ENCODE results near the gene RAD51B.
"Not testable (repeated sequence)": the region's sequence is repeated elsewhere in the genome, so short reads cannot be mapped to it uniquely, and the experiment has no call there.

RAD51B gene

GRCh38 chr14:68186500-68187276, 367.1 kb downstream of the RAD51B start:
- DNase-seq = not testable (repeated sequence)

DNA sequence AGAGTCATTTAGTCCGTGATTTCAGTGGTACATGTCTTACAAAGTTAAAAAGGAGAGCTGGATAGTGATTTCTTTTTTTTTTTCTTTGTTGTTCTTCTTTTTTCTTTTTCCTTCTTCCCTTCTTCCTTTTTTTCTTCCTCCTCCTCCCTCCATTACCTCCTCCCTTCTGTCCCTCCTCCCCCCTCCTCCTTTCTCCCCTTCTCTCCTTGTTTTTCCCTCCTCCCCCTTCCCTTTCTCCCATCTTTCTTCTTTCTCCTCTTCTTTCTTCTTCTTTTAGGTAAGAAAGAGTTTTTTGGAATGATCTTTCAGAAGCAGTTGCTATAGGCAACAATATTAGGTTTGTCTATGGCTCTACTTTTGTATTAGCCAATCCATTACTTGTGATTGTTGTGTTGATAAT, 368.6 kb downstream of the RAD51B start:
- no peak for DNase-seq

DNA sequence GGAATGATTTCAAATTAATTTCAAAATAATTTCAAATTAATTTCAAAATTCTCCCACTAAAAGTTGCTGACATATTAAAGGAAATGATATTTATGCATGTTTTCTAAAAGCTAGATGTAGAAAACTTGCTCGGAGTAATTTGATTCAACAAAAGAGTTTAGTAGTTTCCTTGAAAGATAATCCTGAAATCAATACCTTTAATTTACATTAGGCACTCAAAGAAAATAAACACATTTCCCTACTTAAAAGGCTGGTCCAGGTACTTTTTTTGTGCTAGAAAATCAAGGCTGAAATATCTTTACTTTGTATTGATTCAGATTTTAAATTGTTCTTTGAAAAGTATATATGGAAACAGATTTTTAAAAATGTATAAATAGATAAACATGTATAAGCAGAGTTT, 370.5 kb downstream of the RAD51B start:
- no peak for DNase-seq

DNA sequence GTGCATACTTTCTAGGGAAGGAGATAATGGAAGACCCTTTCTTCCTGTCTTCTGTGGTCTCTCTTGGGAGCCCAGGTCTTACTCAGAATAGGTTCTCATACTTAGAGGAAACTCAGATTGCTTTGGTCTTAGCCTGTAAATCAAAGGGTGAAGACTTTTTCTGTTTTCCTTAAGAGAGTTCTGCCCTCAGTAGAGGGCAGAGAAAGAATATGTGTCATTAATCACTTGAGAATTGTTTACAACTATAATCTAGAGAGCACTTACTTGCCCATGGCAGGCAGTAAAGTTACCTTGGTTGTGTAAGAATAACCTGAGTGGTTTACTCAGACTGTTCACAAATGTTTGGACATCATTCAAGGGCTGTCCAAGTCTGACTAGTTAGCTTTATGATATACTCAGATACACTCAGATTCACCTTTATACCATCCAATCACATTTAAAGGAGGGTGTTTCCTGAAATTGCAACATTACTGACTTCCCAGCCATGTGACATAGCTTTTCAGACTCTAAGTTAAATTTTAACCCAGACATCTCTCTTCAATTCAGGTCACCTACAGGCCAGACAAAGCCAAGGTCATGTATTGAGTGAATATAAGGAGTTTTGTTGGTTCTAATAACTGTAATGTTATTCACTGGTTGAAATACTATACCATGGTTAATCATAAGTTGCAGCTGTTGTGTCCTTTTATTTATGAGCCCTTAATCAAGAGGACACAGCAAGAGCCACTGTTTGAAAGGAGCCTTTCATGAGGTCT, 372.2 kb downstream of the RAD51B start:
- no peak for DNase-seq

- DNase-seq = no peak
These were observed 373.4 kb downstream of the RAD51B start for GRCh38 chr14:68192935-68193334.

- no peak for DNase-seq
These were observed 374.5 kb downstream of the RAD51B start for GRCh38 chr14:68193970-68194681.

GRCh38 chr14:68195126-68195525, 375.5 kb downstream of the RAD51B start:
- DNase-seq = no peak

DNA sequence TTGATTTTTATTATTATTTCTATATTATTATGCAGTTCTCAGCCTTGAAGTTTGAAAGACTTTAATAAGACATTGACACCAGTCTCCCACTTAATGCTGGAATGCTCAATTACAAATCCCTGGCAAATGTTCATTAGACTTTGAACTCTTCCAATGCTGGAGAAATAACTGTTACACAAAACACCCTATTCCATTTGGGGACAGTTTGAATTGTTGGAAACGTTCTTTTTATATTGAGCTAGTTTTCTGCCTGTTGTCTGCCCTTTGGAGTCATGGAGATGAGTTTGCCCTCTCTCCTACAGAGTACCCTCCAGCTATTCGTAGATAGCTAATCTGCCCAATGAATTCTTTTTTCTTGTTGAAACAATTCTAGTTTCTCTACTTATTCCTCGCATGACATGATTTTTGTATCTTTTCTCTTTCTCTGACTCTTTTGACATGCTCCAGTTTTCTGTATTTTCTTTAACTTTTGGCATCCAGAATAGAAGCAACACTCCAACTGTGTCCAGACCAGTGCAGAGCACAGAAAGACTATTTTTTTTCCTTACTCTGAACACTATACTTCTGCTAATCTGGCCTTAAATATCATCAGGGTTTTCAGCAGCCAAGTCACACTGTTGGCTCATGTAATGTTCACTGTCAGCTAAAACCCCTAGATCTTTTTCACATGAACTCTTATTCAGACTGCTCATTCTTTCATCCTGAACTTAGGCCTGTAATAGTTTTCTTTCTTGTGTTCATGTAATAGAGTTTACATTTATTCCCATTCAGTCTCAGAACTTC, 379.3 kb downstream of the RAD51B start:
- DNase-seq = no peak

GRCh38 chr14:68199554-68200151, 380.1 kb downstream of the RAD51B start:
- no peak for DNase-seq

DNA sequence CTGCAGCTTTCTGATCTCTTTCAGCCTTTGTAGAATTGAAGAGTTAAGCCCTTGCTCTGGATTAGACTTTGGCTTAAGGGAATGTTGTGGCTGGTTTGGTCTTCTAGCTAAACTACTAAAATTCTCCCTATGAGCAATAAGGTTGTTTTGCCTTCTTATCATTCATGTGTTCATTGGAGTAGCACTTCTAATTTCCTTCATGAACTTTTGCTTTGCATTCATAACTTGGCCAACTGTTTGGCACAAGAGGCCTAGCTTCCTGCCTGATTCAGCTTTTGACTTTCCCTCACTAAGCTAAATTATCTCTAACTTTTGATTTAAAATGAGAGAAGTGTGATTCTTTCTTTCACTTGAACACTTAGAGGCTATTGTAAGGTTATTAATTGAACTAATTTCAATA, 384.3 kb downstream of the RAD51B start:
- no peak for DNase-seq

DNA sequence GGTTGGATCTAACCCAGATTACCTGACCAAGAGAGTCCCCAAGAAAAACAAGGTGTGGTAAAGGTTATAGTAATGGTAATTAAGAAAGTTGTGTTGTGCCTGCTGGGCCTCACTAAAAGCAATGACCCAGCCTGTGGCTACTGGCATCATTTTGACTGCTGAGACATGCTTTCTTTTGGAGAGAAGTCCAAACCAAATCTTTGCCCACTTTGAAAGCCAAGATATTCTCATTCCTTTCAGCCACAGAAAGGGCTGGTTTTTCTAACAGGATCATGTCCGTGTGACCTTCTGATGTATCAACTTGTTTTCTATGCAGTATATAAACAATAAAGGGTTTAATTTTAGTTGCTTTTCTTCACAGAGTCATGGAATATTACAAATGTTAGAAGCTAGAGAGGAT, 388.6 kb downstream of the RAD51B start:
- DNase-seq = no peak

- no peak for DNase-seq
These were observed 389.2 kb downstream of the RAD51B start for GRCh38 chr14:68208626-68209317.

DNA sequence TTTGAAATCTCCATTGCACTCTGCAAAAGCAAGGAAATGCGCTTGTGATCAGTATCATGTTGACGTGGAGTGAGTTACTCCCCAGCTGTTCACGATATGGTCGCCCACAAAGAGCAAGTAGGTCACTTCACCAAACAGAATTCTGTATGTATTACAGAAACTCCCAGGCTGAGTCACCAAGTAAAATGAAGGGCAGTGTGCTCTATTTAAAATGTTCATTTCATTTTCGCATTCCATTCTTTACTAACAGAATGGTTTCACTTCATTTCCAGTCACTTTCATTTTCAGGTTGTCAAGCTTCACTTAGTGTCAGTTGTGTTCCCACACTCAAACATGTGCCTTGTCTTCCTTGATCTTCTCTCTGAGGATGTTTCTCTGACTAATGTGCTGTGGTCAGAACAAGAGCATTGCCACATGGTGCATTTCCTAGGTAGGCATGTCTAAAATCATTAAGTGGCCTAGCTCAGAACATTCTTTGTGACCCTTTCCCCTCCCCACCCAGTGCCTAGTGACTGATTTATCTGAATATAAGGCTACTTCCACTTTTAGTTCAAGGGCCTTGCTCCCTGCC, 391.2 kb downstream of the RAD51B start:
- DNase-seq = no peak

DNA sequence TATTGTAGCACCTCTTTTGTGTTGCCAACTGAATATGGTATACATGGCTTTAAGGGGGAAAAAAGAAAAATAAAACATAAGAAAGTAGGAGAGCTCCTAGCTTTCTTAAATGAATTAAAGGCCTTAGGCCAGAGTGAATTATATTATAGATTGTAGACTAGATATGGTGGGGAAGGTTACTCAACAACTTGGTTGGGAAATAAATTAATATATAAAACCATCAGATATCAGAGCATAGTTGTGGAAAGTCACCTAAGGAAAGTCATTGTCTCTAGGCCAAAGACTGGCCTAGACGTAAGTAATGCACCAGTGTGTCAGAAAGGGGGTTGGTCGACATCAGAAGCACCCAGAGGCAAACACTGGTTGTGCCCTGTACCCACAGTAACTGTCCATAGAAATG, 391.8 kb downstream of the RAD51B start:
- DNase-seq = no peak

DNA sequence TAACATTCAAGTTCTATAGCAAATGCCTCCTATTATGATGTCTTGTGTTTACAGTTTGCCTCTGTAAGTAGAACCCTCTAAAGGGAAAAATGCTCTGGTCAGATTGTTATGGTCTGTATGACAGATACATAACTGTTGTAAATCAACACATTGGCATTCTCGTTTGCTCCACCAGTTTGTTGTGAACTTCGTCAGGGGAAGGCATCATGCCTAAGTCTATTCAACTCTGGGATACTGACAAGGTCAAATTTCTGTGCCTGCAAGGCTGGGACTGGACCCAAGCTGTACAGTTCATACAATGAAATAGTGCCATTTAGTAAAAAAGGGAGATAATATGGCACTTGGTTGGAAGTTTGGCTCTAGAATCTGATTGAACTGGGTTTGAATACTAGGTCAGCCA, 392.3 kb downstream of the RAD51B start:
- no peak for DNase-seq

- DNase-seq = no peak
These were observed 392.8 kb downstream of the RAD51B start for GRCh38 chr14:68212361-68212760.

- no peak for DNase-seq
These were observed 394.9 kb downstream of the RAD51B start for GRCh38 chr14:68214431-68214830.

DNA sequence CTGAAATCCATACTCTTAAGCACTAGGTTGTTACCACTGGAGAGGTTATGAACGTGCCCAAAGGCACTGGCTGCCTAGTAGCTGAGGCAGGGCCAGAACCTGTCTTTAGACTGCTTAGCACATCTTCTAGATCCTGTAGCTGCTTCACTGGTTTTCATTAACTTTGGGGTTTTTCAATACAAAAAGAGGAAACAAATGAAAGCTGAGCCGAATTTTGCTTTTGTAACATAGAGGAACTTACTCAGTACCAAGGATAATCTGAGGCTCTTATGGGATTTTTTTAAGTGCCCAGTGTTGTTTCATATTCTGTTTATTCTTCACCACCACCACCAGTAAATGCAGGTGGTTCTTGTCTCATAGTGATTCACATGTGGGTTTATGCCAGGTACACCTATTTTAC, 396.1 kb downstream of the RAD51B start:
- DNase-seq = no peak

- DNase-seq = no peak
These were observed 396.5 kb downstream of the RAD51B start for GRCh38 chr14:68216079-68216478.

- DNase-seq = no peak
These were observed 397.4 kb downstream of the RAD51B start for GRCh38 chr14:68216957-68217356.

- DNase-seq = no peak
These were observed 398.3 kb downstream of the RAD51B start for GRCh38 chr14:68217791-68218340.
